Measurements from ENCODE around the gene RASA2. TPM values are rescaled to one million over a fixed set of nuclear protein-coding genes. Genes with fewer than 3 reads are reported as not detected.

RASA2 gene
- total RNA-seq, 2 donors from 2014 or later: 12.0 to 18.3 TPM

GRCh38 chr3:141505166-141505565, 18.3 kb downstream of the RASA2 start:
- H3K9ac ChIP-seq (ENCODE audit: low read depth in 2 of 2, low read length in 2 of 2): no peak overlapping the region

GRCh38 chr3:141506071-141506470, 19.2 kb downstream of the RASA2 start:
- DNase-seq: no peak
- Histone ChIP-seq H3K4me1 (no peaks in the 10 kb centered on the region), H3K4me3 (no peak overlapping the region), H3K27ac (no peak overlapping the region), H3K9ac (ENCODE audit: low read depth in 2 of 2, low read length in 2 of 2) (no peak overlapping the region), H3K36me3 (no peaks in the 10 kb centered on the region), H3K27me3 (no peaks in the 10 kb centered on the region), H3K9me3 (no peaks in the 10 kb centered on the region)
- intact Hi-C loops (cut with DNase I): no loop called here
- no peak for TF ChIP-seq CTCF (IDR thresholded peaks at IDR 0.05)

More at GRCh38 chr3:141505166-141505565, 18.3 kb downstream of the RASA2 start:
- H3K36me3 ChIP-seq: no peaks in the 10 kb centered on the region
- DNase-seq: no peak
- no peak overlapping the region for H3K4me3 ChIP-seq
- no peak overlapping the region for H3K27ac ChIP-seq
- no peaks in the 10 kb centered on the region for H3K4me1 ChIP-seq
- intact Hi-C loops (cut with DNase I): no loop called here
- H3K9me3 ChIP-seq: no peaks in the 10 kb centered on the region
- H3K27me3 ChIP-seq: no peaks in the 10 kb centered on the region
- TF ChIP-seq CTCF (IDR thresholded peaks at IDR 0.05): no peak

- H3K4me1 ChIP-seq: no peaks in the 10 kb centered on the region
- no peaks in the 10 kb centered on the region for H3K36me3 ChIP-seq
- intact Hi-C loops (cut with DNase I): no loop called here
- no peak for DNase-seq
- no peak for TF ChIP-seq CTCF (IDR thresholded peaks at IDR 0.05)
- H3K9me3 ChIP-seq: no peaks in the 10 kb centered on the region
- no peak overlapping the region for H3K9ac ChIP-seq (ENCODE audit: low read depth in 2 of 2, low read length in 2 of 2)
- no peaks in the 10 kb centered on the region for H3K27me3 ChIP-seq
- H3K4me3 ChIP-seq: no peak overlapping the region
- no peak overlapping the region for H3K27ac ChIP-seq
These were observed 20.7 kb downstream of the RASA2 start for GRCh38 chr3:141507392-141508066.

GRCh38 chr3:141508067-141508436, 21.2 kb downstream of the RASA2 start:
- no peak for DNase-seq
- no peaks in the 10 kb centered on the region for H3K9me3 ChIP-seq
- H3K4me3 ChIP-seq: no peak overlapping the region
- H3K27ac ChIP-seq: no peak overlapping the region
- no peaks in the 10 kb centered on the region for H3K4me1 ChIP-seq
- H3K27me3 ChIP-seq: no peaks in the 10 kb centered on the region
- H3K36me3 ChIP-seq: no peaks in the 10 kb centered on the region
- H3K9ac ChIP-seq (ENCODE audit: low read depth in 2 of 2, low read length in 2 of 2): no peak overlapping the region
- intact Hi-C loops (cut with DNase I): no loop called here
- no peak for TF ChIP-seq CTCF (IDR thresholded peaks at IDR 0.05)

GRCh38 chr3:141511361-141511760, 24.5 kb downstream of the RASA2 start:
- DNase-seq: no peak
- intact Hi-C loops (cut with DNase I): no loop called here
- no peak for TF ChIP-seq CTCF (IDR thresholded peaks at IDR 0.05)
- no peaks in the 10 kb centered on the region for H3K27me3 ChIP-seq
- H3K27ac ChIP-seq: no peak overlapping the region
- no peaks in the 10 kb centered on the region for H3K36me3 ChIP-seq
- H3K9ac ChIP-seq (ENCODE audit: low read depth in 2 of 2, low read length in 2 of 2): no peak overlapping the region
- H3K9me3 ChIP-seq: no peaks in the 10 kb centered on the region
- no peak overlapping the region for H3K4me3 ChIP-seq
- no peaks in the 10 kb centered on the region for H3K4me1 ChIP-seq
